Muscle of arm (tissue), 12 donors: ENCODE results near the gene POR. TPM values are rescaled to one million over a fixed set of nuclear protein-coding genes. Genes with fewer than 3 reads are reported as not detected.
A peak's percentile ranks its signal among the peaks of the same experiment; 100 is the strongest.
"Not testable (repeated sequence)": the region's sequence is repeated elsewhere in the genome, so short reads cannot be mapped to it uniquely, and the experiment has no call there.

Source experiments
- DNase-seq: peaks from one replicate; pipeline ENCODE4 v3.0.0-alpha.2; 2013
- polyA plus RNA-seq, 12 donors: library from polyadenylated mRNA; unstranded; fragments of 120-200 nt; gene quantifications; one replicate each; pipeline ENCODE4 v1.2.1, GENCODE V29; 2013; ENCODE audit not compliant: insufficient read length in 12 of 12

Gene POR
- polyA plus RNA-seq, 12 donors = 23.4 to 58.4 (median 31.8) TPM; not detected in 1

DNA sequence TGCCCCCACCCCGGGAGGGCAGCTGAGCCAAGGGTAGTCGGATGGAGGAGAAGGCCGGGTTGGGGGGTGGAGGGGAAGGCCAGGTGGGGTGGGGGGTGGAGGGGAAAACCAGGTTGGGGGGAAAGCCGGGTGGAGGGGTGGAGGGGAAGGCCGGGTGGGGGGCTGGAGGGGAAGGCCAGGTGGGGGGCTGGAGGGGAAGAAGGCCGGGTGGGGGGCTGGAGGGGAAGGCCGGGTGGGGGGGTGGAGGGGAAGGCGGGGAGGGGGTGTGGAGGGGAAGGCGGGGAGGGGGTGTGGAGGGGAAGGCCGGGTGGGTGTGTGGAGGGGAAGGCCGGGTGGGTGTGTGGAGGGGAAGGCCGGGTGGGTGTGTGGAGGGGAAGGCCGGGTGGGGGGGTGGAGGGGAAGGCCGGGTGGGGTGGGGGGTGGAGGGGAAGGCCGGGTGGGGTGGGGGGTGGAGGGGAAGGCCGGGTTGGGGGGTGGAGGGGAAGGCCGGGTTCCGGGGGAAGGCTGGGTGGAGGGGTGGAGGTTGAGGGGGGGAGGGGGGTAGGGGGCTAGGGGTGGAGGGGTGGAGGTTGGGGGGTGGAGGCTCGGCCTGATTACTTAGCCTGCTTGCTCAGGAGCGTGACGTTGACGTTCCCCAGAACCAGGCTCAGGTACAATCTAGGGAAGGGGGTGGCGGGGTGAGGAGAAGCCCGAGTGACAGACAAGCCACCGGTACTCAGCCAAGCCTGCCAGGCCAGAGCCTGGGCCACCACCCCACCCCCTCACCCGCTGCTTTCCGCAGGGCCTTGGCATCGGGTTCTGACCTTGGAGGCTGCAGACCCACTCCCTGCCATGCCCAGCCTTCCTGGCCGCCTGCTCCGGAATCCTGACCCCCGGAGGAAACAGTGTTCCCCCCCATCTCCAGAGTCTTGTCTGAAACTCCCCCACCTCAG is 73.9 kb downstream of the POR start:
- no peak for DNase-seq

DNA sequence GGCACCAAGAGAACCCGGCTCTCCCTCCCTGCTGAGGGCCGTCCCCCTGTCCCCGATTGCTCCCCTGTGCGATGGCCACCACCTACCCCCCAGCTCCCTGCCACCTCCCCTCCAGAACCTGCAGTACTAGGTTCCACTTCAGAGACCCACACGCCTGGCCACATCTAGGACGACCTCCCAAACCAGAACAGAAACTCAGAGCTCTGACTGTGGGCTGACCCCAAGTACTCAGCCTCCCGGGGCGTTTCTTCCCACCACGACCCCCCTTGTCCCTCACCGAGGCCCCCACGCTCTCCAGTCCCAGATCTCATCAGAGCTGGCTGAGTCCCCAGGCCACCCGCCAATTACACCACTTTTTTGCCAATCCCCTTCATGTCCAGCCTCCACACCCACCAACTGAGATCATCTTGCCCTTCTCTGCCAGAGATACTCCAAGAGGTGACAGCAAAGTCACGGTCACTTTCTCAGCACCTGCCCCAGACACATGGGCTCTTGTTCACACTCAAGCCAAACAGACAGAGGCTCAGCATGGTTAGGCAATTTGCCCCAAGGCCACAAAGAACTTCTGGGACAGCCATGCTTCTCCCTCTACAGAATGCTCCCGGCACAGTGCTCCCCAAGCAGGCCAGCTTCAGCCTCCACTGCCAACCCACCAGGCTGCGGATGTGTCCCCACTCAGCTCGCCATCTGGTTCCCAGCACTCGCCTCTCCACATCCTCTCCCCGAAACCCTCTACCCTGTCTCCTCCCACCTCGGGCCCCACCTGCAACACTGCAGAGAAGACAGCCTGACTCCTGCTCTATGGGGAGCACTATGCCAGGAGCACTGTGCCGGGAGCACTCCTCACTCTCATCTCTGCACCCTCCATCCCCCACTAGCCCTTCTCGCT is 74.8 kb downstream of the POR start:
- DNase-seq = no peak

DNA sequence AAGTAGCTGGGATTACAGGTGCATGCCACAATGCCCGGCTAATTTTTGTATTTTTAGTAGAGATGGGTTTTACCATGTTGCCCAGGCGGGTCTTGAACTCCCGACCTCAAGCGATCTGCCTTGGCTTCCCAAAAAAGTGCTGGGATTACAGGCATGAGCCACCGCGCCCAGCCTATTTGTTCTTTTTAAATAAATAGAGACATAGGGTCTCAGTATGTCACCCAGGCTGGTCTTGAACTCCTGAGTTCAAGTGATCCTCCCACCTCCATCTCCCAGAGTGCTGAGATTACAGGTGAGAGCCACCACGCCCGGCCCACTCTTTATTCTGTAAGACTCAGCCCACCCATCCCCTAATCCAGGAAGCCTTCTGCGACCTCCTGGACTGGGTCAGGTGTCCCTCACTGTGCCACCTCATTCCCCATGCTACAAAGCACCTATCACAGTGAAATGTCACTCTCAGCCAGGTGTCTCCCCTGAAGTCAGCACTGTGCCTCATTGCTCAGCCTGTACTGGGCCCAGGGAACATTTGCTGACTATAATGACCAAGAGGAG is 76.7 kb downstream of the POR start:
- no peak for DNase-seq

DNA sequence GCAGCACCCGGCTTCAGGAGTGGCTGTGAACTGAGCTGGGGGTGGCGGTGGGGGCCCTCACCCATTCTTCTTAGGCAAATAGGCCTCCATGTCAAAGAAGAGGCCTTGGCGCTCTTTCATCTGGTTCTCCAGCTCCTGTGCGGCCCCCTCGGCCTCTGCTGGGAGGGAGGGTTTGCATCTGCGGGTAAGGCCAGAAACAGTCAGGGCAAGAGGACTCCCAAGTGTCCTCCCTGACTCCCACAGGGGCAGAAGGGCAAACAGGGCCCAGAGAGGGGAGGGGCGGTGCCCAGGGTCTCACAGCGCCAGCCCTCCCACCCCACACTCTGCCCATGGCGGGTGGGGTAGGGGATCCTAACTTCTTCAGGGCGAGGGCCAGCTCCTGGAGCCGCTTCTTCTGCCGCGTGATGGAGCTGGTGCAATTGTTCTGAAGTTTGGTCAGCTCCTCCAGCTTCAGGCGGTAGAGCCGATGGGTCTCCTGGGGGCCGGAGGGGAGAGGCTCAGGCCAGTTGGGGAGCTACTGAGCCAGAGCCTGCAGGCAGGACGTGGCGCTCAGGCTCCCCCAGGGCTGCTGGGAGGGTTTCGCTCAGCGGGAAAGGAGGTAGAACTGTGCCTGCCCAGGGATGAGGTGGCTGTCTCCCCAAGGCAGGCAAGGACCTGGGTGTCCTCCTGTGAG is 77.3 kb downstream of the POR start:
- no peak for DNase-seq

DNA sequence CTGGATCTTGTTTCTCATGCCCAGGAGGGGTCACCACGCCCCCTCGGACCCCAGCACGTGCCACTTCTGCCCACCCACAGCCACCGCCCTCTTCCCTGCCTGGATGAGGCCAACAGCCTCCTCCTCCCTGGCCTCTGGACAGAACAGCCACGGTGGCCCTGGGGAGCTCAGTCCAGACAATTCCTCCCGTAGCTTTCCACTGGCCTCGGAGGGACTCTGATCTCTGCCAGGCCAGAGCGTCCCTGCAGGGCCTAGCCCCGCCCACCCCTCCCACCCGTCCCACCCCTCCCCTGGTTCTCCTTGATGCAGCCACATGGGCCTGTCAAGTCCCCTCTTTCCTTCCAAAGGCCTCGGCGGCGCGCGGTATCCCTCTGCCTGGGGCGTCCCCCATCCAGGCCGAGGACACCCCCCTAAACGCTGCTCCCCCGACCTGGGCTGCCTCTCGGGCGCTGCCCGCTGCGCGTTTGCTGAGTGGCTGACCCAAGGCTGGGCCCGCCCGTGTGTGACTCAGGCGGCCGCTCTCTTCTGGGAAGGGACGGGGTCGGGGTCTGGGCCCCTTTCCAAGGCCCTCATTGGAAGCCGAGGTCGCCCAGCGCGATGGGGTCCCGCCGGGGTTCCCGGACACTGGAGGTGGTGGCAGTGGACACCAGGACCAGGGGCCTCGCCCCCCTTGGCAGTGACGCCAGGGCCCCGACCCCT is 78.9 kb downstream of the POR start:
- DNase-seq = peak; percentile 46

DNA sequence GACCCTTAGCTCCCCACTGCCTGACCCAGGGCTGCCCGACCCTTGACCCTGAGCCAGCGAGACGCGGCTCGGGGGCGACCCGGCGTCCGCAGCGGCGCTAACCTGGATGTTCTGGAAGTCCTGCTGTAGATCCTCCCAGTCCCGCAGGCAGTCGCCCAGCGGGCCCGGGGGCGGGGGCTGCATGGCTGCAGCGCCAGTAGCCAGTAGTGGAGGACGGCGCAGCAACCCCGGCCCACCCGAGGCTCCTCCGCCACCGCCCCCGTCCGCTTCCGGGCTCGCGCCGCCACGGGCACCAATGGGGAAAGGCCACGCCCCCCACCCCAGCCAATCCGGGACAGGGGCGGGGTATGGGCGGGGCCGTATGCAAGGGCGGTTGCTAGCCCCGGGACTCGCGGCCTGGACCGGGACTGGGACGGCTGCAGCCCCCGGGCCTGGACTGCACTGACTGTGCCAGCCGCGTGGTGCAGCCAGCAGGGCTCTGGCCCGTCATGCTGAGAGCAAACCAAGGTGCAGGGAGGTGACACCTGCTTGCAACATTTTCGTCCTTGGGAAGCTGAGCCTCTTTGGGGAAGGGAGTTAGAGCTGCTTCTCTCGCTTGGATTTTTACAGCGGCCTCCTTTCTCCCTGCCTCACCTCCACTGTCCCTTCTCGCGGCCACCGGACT is 79.6 kb downstream of the POR start, which contains the start of gene TMEM120A:
TMEM120A (minus strand) TSS at position 208 of the 664 bp plus-strand sequence; CDS start at position 183, 25 bp downstream.
- DNase-seq = peak; percentile 94

DNA sequence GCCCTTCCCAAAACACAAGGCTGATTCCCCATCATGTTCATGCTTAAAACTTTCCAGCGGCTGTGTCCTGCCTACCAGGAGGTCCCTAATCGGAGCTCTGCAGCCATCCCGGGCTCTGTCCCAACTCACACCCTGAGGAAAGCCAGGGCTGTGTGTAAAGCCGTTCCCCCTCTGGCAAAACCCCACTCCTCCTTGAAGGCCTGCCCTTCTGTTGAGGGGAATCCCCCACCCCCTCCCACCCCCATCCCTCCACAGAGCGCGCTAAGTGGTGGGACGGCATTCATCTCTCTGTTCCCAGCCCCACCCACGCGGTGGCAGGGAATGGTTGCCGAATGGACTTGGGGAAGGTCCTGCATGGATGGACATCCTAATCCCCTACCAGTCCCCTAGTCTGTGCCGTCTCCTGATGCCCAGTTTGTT is 80.1 kb downstream of the POR start:
- no peak for DNase-seq

DNA sequence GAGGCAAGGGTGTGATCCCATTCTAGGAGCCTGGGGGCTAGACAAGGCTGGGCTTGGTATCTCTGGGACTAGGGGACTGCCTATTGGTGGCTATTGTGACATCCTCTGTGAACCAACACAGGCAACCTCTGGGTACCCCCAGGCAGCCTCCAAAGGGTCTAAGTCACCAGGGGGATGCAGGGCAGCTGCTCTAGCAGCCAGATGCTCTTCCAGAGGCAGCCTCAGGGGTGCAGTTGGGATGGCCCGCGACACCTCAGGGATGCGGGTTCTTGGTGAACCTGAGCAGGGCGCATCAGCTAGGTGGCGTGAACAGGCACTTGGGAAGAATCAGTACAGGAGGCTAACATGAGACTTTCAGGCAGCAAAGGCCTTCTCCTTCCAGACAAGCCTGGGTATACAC is 81.0 kb downstream of the POR start:
- DNase-seq = no peak

DNA sequence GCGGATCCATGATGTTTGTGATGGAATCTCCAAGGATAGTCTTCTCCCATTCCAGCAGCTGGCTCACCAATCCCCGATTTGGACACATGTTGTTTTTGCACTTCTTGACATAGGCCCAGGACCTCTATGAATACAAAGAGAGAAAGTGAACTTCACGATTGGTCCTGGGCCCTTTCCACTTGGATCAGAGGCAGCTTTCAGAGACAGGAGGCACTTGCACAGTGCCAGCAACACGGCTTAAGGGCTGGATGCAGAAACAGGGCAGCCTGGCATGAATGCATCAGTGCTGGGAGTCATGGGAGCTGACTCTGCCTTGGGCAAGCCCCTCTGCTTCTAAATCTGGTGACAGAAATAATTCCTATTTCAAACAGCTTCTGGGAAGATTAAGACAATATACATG is 81.5 kb downstream of the POR start:
- DNase-seq = no peak

DNA sequence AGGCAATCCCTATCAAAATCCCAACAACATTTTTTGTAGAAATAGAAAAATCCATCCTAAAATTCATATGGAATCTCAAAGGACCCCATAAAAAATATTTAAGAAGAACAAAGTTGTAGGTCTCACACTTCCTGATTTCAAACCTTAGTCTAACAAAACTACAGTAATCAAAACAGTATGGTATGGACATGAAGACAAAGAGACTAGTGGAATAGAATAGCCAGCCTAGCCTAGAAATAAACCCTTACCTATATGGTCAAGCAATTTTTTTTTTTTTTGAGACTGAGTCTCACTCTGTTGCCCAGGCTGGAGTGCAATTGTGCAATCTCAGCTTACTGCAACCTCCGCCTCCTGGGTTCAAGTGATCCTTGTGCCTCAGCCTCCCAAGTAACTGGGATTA is 83.1 kb downstream of the POR start:
- no peak for DNase-seq

DNA sequence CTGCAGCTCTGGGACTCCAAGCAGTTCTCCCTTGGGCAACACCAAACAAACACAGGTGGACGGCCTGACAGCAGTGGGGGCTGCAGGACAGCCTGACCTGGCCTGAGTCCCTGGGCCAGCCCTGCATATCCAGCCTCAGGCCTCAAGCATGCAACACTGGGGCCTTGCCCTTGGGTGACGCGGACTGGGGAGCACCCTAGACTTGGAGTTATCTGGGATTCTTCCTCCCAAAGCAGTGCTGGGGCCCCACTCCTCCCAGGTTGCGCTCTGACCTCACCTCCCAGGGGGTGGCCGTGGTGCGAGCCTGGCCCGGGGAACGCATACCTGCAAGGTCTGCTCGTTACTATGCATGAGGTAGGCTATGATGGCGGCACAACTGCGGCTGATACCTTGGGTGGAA is 85.6 kb downstream of the POR start:
- DNase-seq = no peak

DNA sequence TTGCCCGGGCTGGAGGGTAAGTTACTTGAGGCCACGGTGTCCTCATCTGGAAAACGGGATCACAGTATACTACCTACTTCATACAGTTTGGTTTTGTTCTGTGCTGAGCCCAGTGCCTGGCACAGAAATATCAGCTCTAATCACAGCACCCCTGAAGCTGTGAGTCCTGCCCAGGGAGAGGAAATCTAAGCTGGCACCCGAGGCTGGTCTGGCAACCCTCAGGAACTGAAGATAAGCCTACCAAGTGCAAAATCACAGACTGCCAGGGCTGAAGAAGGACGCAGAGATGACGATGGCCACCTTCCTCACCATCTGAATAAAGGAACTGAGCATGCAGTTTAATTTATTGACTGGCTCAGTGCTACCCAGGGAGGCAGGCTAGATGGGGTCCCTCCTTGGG is 87.2 kb downstream of the POR start:
- DNase-seq = no peak

DNA sequence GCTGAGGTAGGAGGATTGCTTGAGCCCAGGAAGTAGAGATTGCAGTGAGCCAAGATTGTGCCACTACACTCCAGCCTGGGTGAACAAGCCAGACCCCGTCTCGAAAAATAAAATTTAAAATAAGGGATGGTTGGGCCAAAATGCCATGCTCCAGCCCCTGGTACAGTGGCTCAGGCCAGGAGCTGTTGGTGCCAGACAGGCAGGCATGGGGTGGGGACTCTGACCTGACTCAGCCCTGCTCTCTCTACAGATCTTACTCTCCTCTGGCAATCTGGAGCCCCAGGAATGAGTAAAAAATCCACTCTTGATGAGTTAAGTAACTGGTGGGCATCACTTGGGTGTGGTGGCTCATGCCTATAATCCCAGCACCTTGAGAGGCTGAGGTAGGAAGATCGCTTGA is 87.9 kb downstream of the POR start:
- no peak for DNase-seq

DNA sequence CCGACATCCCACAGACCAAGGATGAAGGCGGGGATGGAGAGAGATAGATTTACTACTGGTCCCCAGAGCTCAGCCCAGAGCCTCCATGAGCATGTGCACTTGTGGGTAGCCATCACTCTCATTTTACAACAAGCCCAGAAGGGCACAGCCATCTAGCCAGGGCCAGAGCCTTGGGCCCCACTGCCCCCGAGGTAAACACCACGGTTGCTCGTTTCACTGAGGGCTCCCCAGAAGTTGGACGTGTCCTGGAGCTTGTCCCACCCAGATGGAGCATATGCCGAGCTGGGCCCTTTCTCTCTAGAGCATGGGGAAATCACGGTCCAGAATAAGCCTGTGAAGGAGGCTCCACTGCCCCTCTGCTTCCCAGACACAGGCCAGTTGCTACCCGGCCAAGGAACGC is 88.4 kb downstream of the POR start:
- no peak for DNase-seq

DNA sequence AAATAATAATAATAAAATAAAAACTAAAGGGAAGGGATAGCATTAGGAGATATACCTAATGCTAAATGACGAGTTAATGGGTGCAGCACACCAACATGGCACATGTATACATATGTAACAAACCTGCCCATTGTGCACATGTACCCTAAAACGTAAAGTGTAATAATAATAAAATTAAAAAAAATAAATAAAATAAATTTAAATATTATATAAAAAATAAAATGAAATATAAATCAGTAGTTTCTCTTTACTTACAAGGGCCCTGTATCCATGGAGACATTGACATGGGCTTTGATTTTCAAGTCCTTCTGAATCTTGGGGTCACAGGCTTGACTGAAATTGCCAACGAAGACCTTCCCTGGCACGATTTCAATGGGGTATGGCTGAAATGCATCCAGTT is 90.0 kb downstream of the POR start:
- DNase-seq = not testable (repeated sequence)

DNA sequence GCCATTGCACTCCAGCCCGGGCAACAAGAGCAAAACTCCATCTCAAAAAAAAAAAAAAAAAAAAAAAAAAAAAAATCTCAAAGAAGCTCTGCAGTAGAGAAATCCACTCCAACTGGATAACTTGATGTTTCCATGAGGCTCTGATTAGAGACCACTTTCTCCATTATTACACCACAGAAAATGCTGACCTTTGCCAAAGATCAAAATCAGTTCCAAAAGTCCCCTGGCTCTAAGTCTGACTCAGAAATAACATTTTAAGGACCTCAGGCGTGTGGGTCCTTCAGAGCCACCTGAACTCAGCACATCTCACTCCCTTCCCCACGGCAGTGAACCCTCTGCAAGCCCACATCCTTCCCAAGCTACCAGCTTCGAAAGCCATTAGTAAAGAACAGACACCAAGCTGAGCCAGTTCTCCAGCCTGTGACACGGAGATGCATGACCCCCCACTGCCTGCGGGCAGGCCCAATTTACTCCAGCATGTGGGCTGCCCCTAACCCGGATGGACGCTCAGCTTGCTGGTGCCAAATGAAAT is 93.3 kb downstream of the POR start:
- DNase-seq = no peak

DNA sequence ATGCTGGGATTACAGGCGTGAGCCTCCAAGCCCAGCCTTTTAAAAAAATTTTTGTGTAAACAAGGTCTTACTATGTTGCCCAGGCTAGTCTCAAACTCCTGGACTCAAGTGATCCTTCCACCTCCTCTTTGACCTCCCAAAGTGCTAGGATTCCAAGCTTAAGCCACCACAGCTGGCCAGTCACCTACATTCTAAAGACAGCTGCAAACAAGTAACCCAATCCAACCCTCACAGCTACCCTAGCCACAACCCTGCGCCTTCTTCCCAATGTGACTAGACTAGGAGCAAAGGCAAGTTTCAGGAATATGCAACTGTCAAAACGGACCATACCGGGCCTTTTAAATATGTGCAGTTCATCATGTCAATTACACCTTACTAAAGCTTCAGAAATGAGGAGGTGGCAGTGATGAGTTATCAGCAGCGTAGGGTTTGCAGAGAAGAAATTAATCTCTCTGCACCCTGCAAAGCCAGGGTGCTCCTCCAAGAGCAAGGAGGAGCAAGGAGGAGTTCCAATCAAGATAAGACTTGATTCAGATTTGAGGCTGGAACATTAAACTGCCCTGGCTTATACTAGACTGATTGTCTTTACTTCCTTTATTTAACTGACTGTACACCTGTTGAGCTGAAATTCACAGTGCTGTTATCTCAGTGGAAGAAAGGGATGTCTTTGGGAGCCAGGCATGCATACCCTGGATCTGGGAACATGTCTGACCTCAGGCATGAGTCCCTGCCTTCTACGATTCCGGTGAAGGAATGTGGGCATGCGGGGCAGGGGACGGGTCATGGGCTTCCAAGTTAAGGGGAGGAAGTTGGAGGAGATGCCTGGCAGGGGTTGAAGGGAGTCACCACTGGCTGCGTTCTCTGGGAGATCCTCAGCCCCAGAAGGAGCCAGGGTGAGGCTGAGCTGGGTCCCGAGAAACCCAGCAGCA is 95.0 kb downstream of the POR start:
- DNase-seq = no peak

DNA sequence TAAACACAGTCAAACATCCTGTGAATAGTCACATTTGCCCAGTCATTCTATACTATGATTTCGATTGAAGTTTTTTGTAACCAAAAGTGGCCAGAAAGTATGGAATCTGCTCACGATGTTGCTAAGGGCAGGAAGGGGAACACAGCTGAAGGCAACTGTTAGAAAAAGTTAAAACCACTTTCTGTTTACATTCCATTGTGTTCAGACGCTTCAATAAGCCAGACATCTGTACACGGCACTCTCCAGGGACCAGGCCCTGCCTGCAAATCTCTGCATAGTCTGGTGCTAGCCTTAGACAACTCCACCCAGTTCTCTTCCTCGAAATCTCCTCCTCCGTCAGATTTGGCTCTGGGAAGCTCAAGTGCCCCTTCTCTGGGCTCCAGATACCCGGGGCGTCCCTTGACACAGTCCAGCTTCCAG is 96.5 kb downstream of the POR start:
- peak; percentile 76 for DNase-seq
